Measurements from ENCODE around the gene AP4M1. TPM values are rescaled to one million over a fixed set of nuclear protein-coding genes. Genes with fewer than 3 reads are reported as not detected.

AP4M1 gene
- total RNA-seq, 2 donors from 2014 or later: 6.0 to 11.2 TPM

DNA sequence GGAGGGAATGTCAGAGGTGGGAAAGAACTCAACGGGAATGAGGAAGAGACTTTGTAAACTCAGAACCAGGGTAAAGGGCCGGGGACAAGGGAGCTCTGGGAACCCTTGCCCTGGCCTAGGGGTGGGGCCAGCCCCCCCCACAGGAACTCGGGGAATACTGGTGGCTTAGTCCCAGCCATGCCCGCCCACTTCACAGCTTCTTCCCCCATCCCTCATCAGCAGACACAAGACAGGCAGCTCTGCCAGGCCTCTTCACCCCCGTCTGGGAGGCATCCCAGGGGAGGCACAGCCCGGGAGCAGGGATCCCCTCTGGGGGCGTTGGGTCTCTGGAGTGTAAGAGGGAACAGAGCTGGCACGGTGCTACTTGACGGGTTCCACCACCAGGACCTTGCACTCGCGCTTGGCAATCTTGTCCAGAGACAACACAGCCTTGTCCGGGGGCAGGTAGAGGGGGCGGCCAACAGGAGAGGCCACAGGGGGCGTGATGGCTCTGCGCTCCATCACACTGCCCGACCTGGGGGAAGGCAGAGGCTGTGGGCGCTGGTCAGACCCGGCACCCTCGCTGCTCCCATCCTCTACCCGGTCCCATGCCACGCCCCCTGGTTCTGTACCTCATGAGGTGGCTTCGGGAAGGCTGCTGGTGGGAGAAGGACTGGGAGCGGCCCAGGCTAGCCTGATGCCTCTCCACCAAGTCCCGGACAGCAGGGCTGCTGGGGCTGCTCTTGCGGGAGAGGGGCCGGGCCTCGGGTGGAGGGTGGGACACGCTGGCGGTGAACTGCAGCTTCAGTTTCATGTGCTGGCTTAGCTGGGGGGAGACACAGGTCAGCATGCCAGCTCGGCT, 53.4 kb downstream of the AP4M1 start:
- 76 to 81% methylated on average over 20 to 30 of the region's 30 CpGs for WGBS, 2 donors
- intact Hi-C loops (cut with DNase I): no loop called here
- Histone ChIP-seq H3K4me1 (peaks cover 26% of the 10 kb centered on the region), H3K9me3 (no peaks in the 10 kb centered on the region), H3K27ac (no peak overlapping the region), H3K4me3 (no peak overlapping the region), H3K27me3 (no peaks in the 10 kb centered on the region), H3K36me3 (replicated peaks in 1 of 2; ENCODE audit: insufficient read depth in 1 of 2, low read depth in 2 of 2) (peaks cover 0 to 2% of the 10 kb centered on the region in 2 donors)
- ATAC-seq: no peak
- no peak for DNase-seq
- TF ChIP-seq, protein P1, sequence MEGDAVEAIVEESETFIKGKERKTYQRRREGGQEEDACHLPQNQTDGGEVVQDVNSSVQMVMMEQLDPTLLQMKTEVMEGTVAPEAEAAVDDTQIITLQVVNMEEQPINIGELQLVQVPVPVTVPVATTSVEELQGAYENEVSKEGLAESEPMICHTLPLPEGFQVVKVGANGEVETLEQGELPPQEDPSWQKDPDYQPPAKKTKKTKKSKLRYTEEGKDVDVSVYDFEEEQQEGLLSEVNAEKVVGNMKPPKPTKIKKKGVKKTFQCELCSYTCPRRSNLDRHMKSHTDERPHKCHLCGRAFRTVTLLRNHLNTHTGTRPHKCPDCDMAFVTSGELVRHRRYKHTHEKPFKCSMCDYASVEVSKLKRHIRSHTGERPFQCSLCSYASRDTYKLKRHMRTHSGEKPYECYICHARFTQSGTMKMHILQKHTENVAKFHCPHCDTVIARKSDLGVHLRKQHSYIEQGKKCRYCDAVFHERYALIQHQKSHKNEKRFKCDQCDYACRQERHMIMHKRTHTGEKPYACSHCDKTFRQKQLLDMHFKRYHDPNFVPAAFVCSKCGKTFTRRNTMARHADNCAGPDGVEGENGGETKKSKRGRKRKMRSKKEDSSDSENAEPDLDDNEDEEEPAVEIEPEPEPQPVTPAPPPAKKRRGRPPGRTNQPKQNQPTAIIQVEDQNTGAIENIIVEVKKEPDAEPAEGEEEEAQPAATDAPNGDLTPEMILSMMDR (IDR thresholded peaks at IDR 0.05): no peak
- no peak for TF ChIP-seq POLR2A (IDR thresholded peaks at IDR 0.05)

GRCh38 chr7:100155553-100156317, 54.3 kb downstream of the AP4M1 start:
- H3K9me3 ChIP-seq: no peaks in the 10 kb centered on the region
- no peak overlapping the region for H3K27ac ChIP-seq
- H3K36me3 ChIP-seq (replicated peaks in 1 of 2; ENCODE audit: insufficient read depth in 1 of 2, low read depth in 2 of 2): peaks cover 0 to 2% of the 10 kb centered on the region in 2 donors
- intact Hi-C loops (cut with DNase I): no loop called here
- ATAC-seq (no peak), DNase-seq (no peak)
- H3K4me3 ChIP-seq: no peak overlapping the region
- H3K4me1 ChIP-seq: peaks cover 22% of the 10 kb centered on the region
- WGBS, 2 donors: 77% methylated on average over 18 to 20 of the region's 20 CpGs
- TF ChIP-seq POLR2A (IDR thresholded peaks at IDR 0.05): no peak
- TF ChIP-seq, protein P1 (IDR thresholded peaks at IDR 0.05): no peak
- H3K27me3 ChIP-seq: no peaks in the 10 kb centered on the region

DNA sequence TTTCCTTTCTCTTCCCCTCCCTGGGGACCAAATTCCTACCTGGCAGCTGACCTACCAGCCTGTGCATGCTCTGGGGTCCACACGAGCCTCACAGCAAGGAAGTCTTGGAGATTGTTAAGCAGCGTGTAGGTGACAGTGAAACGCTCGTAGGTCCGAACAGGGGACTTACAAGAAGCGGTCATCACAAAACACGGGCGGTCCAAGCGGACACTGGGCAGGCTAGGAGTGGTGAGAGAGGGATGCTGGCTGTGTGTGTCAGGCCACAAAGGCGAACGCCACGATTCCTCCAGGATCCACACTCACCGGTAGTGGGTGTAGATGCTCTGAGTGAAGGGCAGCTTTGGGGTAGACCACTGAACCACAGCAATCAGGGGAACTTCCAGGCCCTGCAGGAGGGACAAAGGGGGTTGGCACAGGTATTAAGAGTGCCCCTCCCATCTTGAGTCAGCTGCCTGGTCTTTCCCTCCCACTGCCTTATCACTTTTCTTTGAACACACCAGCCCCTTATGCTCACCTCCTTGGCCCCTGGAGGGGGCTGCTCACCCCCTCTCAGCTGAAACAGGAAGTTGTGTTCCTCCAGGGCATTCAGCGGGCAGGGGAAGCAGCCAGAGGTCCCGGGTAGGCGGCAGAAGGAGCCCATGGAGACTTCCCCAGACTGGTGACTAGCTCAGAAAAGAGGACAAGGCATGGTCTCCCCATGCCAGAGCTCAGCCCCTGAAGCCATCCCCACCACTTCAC, 55.1 kb downstream of the AP4M1 start:
- intact Hi-C loops (cut with DNase I): no loop called here
- Histone ChIP-seq H3K27me3 (no peaks in the 10 kb centered on the region), H3K4me3 (no peak overlapping the region), H3K9me3 (no peaks in the 10 kb centered on the region), H3K36me3 (replicated peaks in 1 of 2; ENCODE audit: insufficient read depth in 1 of 2, low read depth in 2 of 2) (peaks cover 0 to 2% of the 10 kb centered on the region in 2 donors), H3K27ac (peak overlapping the region in 1 of 4 donors; percentile 68), H3K4me1 (peaks cover 22% of the 10 kb centered on the region)
- WGBS, 2 donors: 80 to 90% methylated on average over 15 to 16 of the region's 16 CpGs
- DNase-seq (no peak), ATAC-seq (no peak)
- no peak for TF ChIP-seq POLR2A (IDR thresholded peaks at IDR 0.05)
- TF ChIP-seq, protein P1 (IDR thresholded peaks at IDR 0.05): no peak

GRCh38 chr7:100157069-100157333, 55.6 kb downstream of the AP4M1 start:
- DNase-seq (no peak), ATAC-seq (no peak)
- peaks cover 22% of the 10 kb centered on the region for H3K4me1 ChIP-seq
- H3K36me3 ChIP-seq (replicated peaks in 1 of 2; ENCODE audit: insufficient read depth in 1 of 2, low read depth in 2 of 2): peaks cover 0 to 2% of the 10 kb centered on the region in 2 donors
- intact Hi-C loops (cut with DNase I): no loop called here
- peak overlapping the region in 3 of 4 donors; percentile 65 to 72 (median 68) for H3K27ac ChIP-seq
- no peaks in the 10 kb centered on the region for H3K9me3 ChIP-seq
- 72 to 82% methylated on average over 5 of the region's 5 CpGs for WGBS, 2 donors
- H3K4me3 ChIP-seq: no peak overlapping the region
- TF ChIP-seq, protein P1 (IDR thresholded peaks at IDR 0.05): no peak
- TF ChIP-seq POLR2A (IDR thresholded peaks at IDR 0.05): no peak
- no peaks in the 10 kb centered on the region for H3K27me3 ChIP-seq
